GM12878 (cell line): ENCODE results near the gene SQSTM1. TPM values are rescaled to one million over a fixed set of nuclear protein-coding genes. Genes with fewer than 3 reads are reported as not detected.

ENCODE experiments used
- ATAC-seq: fragments of 200-7000 bp; cut with Tn5 transposase; 3 replicates; pipeline ENCODE4 v1.9.1; 2020; ENCODE audit warnings: mild to moderate bottlenecking, moderate library complexity
- BruUV-seq: library from RNA; stranded (reverse); fragments of 400-500 nt; replicated peaks from 2 replicates; lab custom pipeline; 2021; lab: Mats Ljungman, UMichigan
- CTCF ChIA-PET: fragments of 300-600 bp; sonication (Branson Sonifier 250); formaldehyde crosslinking; extraction: SDS; loops from one replicate; lab custom pipeline; 2021; ENCODE audit warnings: inconsistent platforms; lab: Yijun Ruan, JAX
- POLR2A ChIA-PET: fragments of 350-600 bp; formaldehyde crosslinking; extraction: SDS; loops from one replicate; lab custom pipeline; 2021; ENCODE audit warnings: inconsistent platforms; lab: Charles Lee
- RAD21 ChIA-PET: fragments of 300-600 bp; sonication (Branson Sonifier 250); formaldehyde crosslinking; loops from one replicate; lab custom pipeline; 2023; ENCODE audit warnings: antibody characterized with exemption; ENCODE audit not compliant: unreplicated experiment; lab: Charles Lee
- SMC1A ChIA-PET: fragments of 300-600 bp; sonication (Branson Sonifier 250); formaldehyde crosslinking; loops from one replicate; lab custom pipeline; 2023; ENCODE audit not compliant: unreplicated experiment, uncharacterized antibody; lab: Charles Lee
- DNase-seq: peaks from one replicate; pipeline ENCODE4 v3.0.0-alpha.2; 2011; ENCODE audit warnings: low read depth, low spot score
- FAIRE-seq: peaks from 3 replicates; lab custom pipeline; 2011; peaks lifted over from hg19 to GRCh38; lab: Jason Lieb, UNC
- H2AFZ ChIP-seq: 2 replicates; pipeline ENCODE4 v1.6.0; 2011; ENCODE audit warnings: low read depth, low read length, control low read depth; ENCODE audit not compliant: control insufficient read depth
- H3K27ac ChIP-seq: 2 replicates; pipeline ENCODE4 v1.5.1; 2011; ENCODE audit warnings: control low read depth; ENCODE audit not compliant: control insufficient read depth, insufficient read depth
- H3K27me3 ChIP-seq, 2 experiments: replicated peaks in 1 of 2; 2 replicates each; pipeline versions ENCODE4 v1.6.0 to v1.6.1; 2011; ENCODE audit warnings: low read length in 1 of 2; ENCODE audit not compliant: control insufficient read depth in 2 of 2, insufficient read depth in 2 of 2
- H3K36me3 ChIP-seq, 2 experiments: 2 replicates each; pipeline ENCODE4 v1.5.1; 2011; ENCODE audit warnings: low read length in 1 of 2; ENCODE audit not compliant: control insufficient read depth in 2 of 2, insufficient read depth in 2 of 2
- H3K4me1 ChIP-seq: 2 replicates; pipeline ENCODE4 v1.6.1; 2011; ENCODE audit warnings: mild to moderate bottlenecking, low read length, moderate library complexity, mixed read lengths; ENCODE audit not compliant: control insufficient read depth, insufficient read depth
- H3K4me2 ChIP-seq: 2 replicates; pipeline ENCODE4 v1.6.0; 2011; ENCODE audit warnings: control low read depth; ENCODE audit not compliant: control insufficient read depth, insufficient read depth
- H3K4me3 ChIP-seq: fragments of 200-600 bp; sonication (generic); 2 replicates; pipeline ENCODE4 v1.5.1; 2016
- H3K79me2 ChIP-seq: 2 replicates; pipeline ENCODE4 v1.6.0; 2011; ENCODE audit warnings: low read length; ENCODE audit not compliant: control insufficient read depth, insufficient read depth
- H3K9ac ChIP-seq: 2 replicates; pipeline ENCODE4 v1.8.0; 2011; ENCODE audit warnings: low read length, control low read depth, mixed read lengths; ENCODE audit not compliant: control insufficient read depth, insufficient read depth
- H3K9me3 ChIP-seq: replicated peaks from 3 replicates; pipeline ENCODE4 v1.5.1; 2011; ENCODE audit warnings: mild to moderate bottlenecking, low read length; ENCODE audit not compliant: control insufficient read depth, insufficient read depth
- H4K20me1 ChIP-seq: 2 replicates; pipeline ENCODE4 v1.6.0; 2011; ENCODE audit not compliant: control insufficient read depth, insufficient read depth
- PAX8 ChIP-seq: fragments of 450-650 bp; IDR thresholded peaks from 2 replicates; pipeline ENCODE4 v1.6.1; 2017; ENCODE audit warnings: mild to moderate bottlenecking, moderate library complexity
- POLR2AphosphoS5 ChIP-seq: IDR thresholded peaks from 2 replicates; pipeline ENCODE4 v1.6.1; 2011; ENCODE audit warnings: mild to moderate bottlenecking, low read length, inconsistent platforms
- whole genome bisulfite sequencing: methylation state at CpG from one replicate; pipeline ENCODE4 v1.1.6; 2016; ENCODE audit warnings: low lambda C conversion rate; ENCODE audit not compliant: insufficient replicate concordance, insufficient coverage; ENCODE audit errors: missing lambda C conversion rate; 5-methylcytosine and 5-hydroxymethylcytosine counted together
- in situ Hi-C: fragments of 300-500 bp; cut with MboI; formaldehyde crosslinking; loops from 9 replicates; pipeline ENCODE4 v1.14.3; 2018; ENCODE audit warnings: mixed read lengths
- intact Hi-C: fragments of 100-400 bp; cut with micrococcal nuclease; formaldehyde crosslinking; loops from one replicate; pipeline ENCODE4 v1.14.2; 2022; ENCODE audit not compliant: unreplicated experiment
- polyA plus RNA-seq, 11 experiments: library from polyadenylated mRNA; depleted of rRNA in 4 of 11; unstranded in 6 of 11; stranded (reverse) in 5 of 11; fragments of >200 nt; fragmentation: Nextera tagmentation in 4 of 11; fragmentation: Illumina TruSeq in 1 of 11; extraction: Ambion mirVana in 4 of 11; extraction: Trizol in 1 of 11; gene quantifications; 1 replicate in 1 of 11; 2 replicates in 10 of 11; pipeline versions ENCODE4 v1.2.1 to v1.2.3, GENCODE V29; 2011 to 2016; ENCODE audit warnings: inconsistent platforms in 2 of 11, missing spikeins in 2 of 11, low read depth in 1 of 11
- total RNA-seq, 4 experiments: library from RNA; depleted of rRNA in 3 of 4; stranded (reverse); fragments of >200 nt in 3 of 4; fragmentation: Illumina TruSeq in 1 of 4; extraction: Trizol in 1 of 4; gene quantifications; 2 replicates each; pipeline versions ENCODE4 v1.2.1 to v1.2.3, GENCODE V29; 2013 to 2021

The SQSTM1 gene
- total and polyA plus RNA-seq, 10 of the 15 experiments (the other 5 are each of a cell fraction or from before 2014, with no cell fraction given) = 6.3 to 138 (median 62.1) TPM

GRCh38 chr5:179802950-179803562 is 17.6 kb upstream of the SQSTM1 start:
- in situ Hi-C loops = loop anchor here (5.0 to 25.0 kb wide), 2 partner anchors 109 to 1009 kb away; partner anchors contain the start of gene MGAT1

More at GRCh38 chr5:179802950-179803562, 17.6 kb upstream of the SQSTM1 start:
- no peak for DNase-seq
- Histone ChIP-seq H3K27me3 (no peaks in the 10 kb centered on the region), H3K4me1 (peaks cover 16% of the 10 kb centered on the region), H4K20me1 (no peaks in the 10 kb centered on the region), H3K9me3 (no peaks in the 10 kb centered on the region), H3K9ac (no peak overlapping the region), H3K4me3 (no peak overlapping the region), H3K27ac (no peak overlapping the region), H3K36me3 (peaks cover 0 to 11% of the 10 kb centered on the region in 2 experiments; a peak in 2 of 4 replicates), H3K79me2 (peaks cover 31% of the 10 kb centered on the region), H3K4me2 (no peak overlapping the region), H2AFZ (no peak overlapping the region)
- RAD21 ChIA-PET = interaction anchor here (1.0 to 1.7 kb wide), 5 partner anchors 15 to 104 kb away, joined by 3 to 6 read pairs (median 4); no protein-coding TSS in a partner anchor
- SMC1A ChIA-PET = interaction anchor here (1.1 to 1.6 kb wide), 4 partner anchors 53 to 172 kb away, joined by 3 to 7 read pairs (median 6); partner anchors contain the start of gene MRNIP
- POLR2A ChIA-PET = interaction anchor here (1.4 kb wide), 1 partner anchor 18 kb away, joined by 4 read pairs; the partner anchor contains the start of gene SQSTM1
- intact Hi-C loops = loop anchor here (1.0 kb wide), 1 partner anchor 172 kb away; no protein-coding TSS in a partner anchor
- CTCF ChIA-PET = interaction anchor here (0.6 to 3.2 kb wide), 11 partner anchors 8 to 448 kb away, joined by 3 to 19 read pairs (median 5); partner anchors contain the start of genes MRNIP and SQSTM1
- BruUV-seq = no TSS peak
- ATAC-seq = no peak
- TF ChIP-seq POLR2AphosphoS5 (0 out of 2 replicates have a peak, but pooled peaks have one; percentile 27), PAX8 (no peak)
- WGBS = 68% methylated on average over 11 of the region's 11 CpGs
- no peak for FAIRE-seq
